Suprapubic skin (tissue), 3 donors: ENCODE measurements around the gene SCAMP4.

Experiments used
- CTCF ChIP-seq, 2 donors: fragments of 200-600 bp in 1 of 2; fragments of 450-650 bp in 1 of 2; sonication (generic) in 1 of 2; IDR thresholded peaks; one replicate each; pipeline ENCODE4 v1.5.1; 2016 to 2019; ENCODE audit warnings: antibody characterized with exemption in 2 of 2, mild to moderate bottlenecking in 1 of 2, moderate library complexity in 1 of 2
- POLR2AphosphoS5 ChIP-seq, 3 donors: sonication (generic); formaldehyde crosslinking; IDR thresholded peaks; one replicate each; pipeline ENCODE4 v1.6.1; 2017; ENCODE audit warnings: antibody characterized with exemption in 3 of 3

GRCh38 chr19:1864480-1865171, 40.6 kb upstream of the SCAMP4 start:
- peak; percentile 57 to 81 for TF ChIP-seq CTCF (IDR thresholded peaks at IDR 0.05)
- no peak for TF ChIP-seq POLR2AphosphoS5 (IDR thresholded peaks at IDR 0.05)
